ENCODE measurements around the gene LY86.

Gene LY86

GRCh38 chr6:6649824-6650349 lies 61.4 kb downstream of the LY86 start:
- TF ChIP-seq, protein P1, sequence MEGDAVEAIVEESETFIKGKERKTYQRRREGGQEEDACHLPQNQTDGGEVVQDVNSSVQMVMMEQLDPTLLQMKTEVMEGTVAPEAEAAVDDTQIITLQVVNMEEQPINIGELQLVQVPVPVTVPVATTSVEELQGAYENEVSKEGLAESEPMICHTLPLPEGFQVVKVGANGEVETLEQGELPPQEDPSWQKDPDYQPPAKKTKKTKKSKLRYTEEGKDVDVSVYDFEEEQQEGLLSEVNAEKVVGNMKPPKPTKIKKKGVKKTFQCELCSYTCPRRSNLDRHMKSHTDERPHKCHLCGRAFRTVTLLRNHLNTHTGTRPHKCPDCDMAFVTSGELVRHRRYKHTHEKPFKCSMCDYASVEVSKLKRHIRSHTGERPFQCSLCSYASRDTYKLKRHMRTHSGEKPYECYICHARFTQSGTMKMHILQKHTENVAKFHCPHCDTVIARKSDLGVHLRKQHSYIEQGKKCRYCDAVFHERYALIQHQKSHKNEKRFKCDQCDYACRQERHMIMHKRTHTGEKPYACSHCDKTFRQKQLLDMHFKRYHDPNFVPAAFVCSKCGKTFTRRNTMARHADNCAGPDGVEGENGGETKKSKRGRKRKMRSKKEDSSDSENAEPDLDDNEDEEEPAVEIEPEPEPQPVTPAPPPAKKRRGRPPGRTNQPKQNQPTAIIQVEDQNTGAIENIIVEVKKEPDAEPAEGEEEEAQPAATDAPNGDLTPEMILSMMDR (IDR thresholded peaks at IDR 0.05), result no peak
- Mint-ChIP-seq H3K36me3 (ENCODE audit: low read depth) (no peaks in the 10 kb centered on the region), H3K4me3 (no peak overlapping the region), H3K27me3 (ENCODE audit: low read depth, poor library complexity) (peaks cover 4% of the 10 kb centered on the region), H3K4me1 (peaks cover 14% of the 10 kb centered on the region), H3K27ac (no peak overlapping the region), H3K9me3 (peaks cover 9% of the 10 kb centered on the region)
- no peak for DNase-seq

DNA sequence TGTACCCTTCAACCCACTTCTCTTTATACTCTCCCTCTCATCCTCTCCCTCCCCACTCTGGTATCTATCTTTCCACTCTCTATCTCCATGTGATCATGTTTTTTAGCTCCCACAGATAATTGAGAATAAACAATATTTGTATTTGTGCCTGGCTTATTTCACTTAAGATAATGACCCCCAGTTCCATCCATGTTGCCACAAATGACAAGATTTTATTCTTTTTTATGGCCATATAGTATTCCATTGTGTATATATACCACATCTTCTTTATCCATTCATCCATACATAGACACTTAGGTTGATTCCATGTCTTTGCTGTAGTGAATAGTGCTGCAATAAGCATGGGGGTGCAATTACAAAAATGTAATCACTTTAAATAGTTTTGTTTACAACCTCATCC lies 62.3 kb downstream of the LY86 start:
- peaks cover 4% of the 10 kb centered on the region for H3K27me3 Mint-ChIP-seq (ENCODE audit: low read depth, poor library complexity)
- peaks cover 9% of the 10 kb centered on the region for H3K9me3 Mint-ChIP-seq
- TF ChIP-seq, protein P1 (IDR thresholded peaks at IDR 0.05), result no peak
- H3K36me3 Mint-ChIP-seq (ENCODE audit: low read depth), result no peaks in the 10 kb centered on the region
- DNase-seq, result no peak
- no peak overlapping the region for H3K4me3 Mint-ChIP-seq
- no peak overlapping the region for H3K27ac Mint-ChIP-seq
- H3K4me1 Mint-ChIP-seq, result peaks cover 23% of the 10 kb centered on the region

DNA sequence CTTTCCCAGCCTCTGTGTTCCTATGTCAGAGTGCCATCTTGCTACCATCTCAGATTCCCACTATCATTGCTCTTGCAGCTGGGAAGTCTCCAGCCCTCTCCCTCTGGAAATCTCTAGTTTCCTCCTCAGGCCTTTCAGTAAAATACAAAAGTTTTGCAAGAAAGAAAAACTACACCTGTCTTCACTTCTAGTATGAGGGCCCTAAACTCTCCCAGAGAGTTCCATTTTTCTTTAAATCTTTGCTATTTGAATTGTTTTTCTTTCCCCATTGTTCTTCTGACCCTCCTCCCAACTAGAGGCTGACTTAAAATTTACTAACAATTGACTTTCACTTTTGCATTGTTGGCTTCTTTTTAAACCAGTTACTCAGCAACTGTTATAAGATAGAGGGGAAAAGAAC lies 62.8 kb downstream of the LY86 start:
- H3K4me3 Mint-ChIP-seq, result no peak overlapping the region
- peaks cover 4% of the 10 kb centered on the region for H3K27me3 Mint-ChIP-seq (ENCODE audit: low read depth, poor library complexity)
- TF ChIP-seq, protein P1 (IDR thresholded peaks at IDR 0.05), result no peak
- DNase-seq, result no peak
- peaks cover 9% of the 10 kb centered on the region for H3K9me3 Mint-ChIP-seq
- peaks cover 28% of the 10 kb centered on the region for H3K4me1 Mint-ChIP-seq
- H3K27ac Mint-ChIP-seq, result no peak overlapping the region
- no peaks in the 10 kb centered on the region for H3K36me3 Mint-ChIP-seq (ENCODE audit: low read depth)

DNA sequence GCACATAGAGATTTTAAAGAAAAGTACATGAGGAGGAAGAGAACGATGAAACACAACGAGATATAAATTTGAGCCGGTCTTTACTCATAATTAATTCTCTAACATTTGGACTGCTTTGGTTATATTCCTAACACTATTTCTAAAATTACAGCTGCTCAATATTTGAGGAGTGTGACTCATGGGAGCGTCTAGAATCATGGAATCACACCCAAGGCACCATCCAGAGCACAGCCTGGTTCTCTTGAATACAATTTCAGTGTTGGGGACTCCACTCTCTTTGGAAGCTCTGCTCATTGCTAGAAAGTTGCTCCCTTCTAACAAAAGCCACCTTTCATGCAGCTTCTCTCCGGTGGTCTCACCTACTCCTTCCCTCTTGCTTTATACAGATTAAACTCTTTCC lies 64.4 kb downstream of the LY86 start:
- Mint-ChIP-seq H3K9me3 (peaks cover 17% of the 10 kb centered on the region), H3K27ac (no peak overlapping the region), H3K4me1 (peaks cover 36% of the 10 kb centered on the region), H3K27me3 (ENCODE audit: low read depth, poor library complexity) (peaks cover 7% of the 10 kb centered on the region), H3K4me3 (no peak overlapping the region), H3K36me3 (ENCODE audit: low read depth) (no peaks in the 10 kb centered on the region)
- DNase-seq, result no peak
- TF ChIP-seq, protein P1 (IDR thresholded peaks at IDR 0.05), result no peak

DNA sequence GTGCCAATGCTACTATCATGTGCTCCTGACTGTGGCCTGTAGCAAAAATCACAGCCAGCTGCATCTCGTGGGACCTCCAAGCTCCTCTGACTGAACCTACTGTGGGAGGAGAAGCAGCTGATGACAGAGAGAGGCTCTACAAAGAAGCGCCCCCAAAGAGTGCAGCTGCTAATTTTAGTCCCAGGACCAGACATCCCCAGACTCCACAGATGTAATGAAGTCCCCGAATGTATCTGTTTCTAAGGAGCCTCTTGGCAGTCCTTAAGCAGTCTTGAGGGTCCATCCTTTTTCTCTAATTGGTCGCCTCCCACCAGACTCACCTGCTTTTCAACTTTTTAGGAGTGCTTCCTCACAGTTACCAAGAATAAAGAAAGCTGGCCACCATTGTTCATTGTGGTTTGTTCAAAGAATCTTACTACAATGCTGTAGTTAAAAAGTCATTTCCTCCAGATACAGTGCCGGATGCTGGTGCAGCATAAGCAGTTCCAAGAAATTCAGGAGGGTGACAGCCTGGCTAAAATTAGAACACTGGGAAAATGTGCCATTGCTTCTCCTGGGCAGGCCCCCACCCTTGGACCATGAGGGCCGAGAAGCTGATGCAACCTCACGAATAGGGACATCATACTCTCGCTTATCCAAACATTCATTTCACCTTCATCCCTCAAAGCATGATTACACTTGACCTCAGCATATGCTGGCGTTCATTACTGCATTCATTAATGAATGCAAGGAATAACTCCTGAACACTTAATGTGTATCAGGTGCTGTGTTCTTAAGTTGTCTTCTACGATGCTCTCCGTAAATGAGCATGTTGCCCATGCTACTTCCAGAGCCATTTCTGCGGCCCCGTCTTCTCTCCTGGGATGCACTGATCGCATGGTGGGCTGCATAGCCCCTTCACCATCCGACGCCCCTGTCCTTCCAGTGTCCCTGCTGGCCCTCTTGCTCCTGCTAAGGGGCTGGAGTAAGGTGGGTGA lies 66.4 kb downstream of the LY86 start:
- Mint-ChIP-seq H3K4me1 (peaks cover 36% of the 10 kb centered on the region), H3K4me3 (no peak overlapping the region), H3K27ac (no peak overlapping the region), H3K9me3 (peaks cover 8% of the 10 kb centered on the region), H3K27me3 (ENCODE audit: low read depth, poor library complexity) (peaks cover 7% of the 10 kb centered on the region), H3K36me3 (ENCODE audit: low read depth) (no peaks in the 10 kb centered on the region)
- TF ChIP-seq, protein P1 (IDR thresholded peaks at IDR 0.05), result no peak
- DNase-seq, result no peak
